CD4-positive, alpha-beta T cell treated with Interleukin-21 for 1 hour (primary cell): Measurements from ENCODE around the gene TCF15.
"Not testable (repeated sequence)": the region's sequence is repeated elsewhere in the genome, so short reads cannot be mapped to it uniquely, and the experiment has no call there.

Source experiments
- DNase-seq: peaks from one replicate; pipeline ENCODE4 v3.0.0-alpha.2; 2020

TCF15 gene

DNA sequence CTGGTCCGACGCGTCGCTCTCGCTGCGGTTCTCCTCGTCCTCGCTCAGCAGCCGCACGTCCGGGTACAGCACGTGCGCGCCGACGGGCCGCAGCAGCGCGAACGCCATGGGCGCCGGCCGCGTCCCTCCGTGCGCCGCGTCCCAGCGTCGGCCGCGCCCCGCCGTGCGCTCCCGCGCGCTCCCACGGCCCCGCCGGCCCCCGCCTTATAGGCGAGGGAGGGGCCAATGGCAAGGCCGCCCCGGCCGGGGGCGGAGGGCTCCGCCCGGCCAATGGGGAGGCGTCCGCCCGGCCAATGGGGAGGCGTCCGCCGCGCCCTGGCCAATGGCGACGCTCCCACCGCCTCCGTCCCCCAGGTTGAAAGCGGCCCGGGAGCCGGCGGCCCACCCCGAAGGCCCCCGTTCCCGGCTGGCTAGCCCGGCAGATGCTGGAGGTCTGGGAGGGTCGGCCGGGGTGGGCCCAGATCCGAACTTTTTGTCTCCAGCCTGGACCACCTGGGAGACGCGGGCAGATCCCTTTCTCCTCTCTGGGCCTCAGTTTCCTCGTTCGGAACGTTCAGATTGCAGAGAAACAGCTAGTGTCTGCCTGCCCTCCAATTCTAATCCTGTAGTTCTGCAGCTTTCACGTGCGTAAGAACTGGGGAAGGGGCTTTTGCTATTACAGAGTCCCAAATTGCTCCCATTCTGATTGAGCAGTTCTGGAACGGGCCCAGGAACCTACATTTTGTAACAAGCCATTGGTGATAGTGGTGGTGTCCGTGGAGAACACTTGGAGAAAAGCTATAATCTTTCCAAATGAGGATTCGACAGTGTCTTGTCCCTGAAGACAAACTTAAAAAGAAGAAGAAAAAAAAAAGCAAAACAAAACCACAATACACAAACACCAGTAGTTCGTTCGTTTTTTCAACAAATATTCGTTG, at the start of gene TCF15:
Gene TCF15 (minus strand): TSS at position 180 of the 917 bp plus-strand sequence. CDS start 72 bp downstream, at position 108.
- DNase-seq = no peak

- no peak for DNase-seq
Observed at GRCh38 chr20:658731-659291, 48.7 kb upstream of the TCF15 start.

DNA sequence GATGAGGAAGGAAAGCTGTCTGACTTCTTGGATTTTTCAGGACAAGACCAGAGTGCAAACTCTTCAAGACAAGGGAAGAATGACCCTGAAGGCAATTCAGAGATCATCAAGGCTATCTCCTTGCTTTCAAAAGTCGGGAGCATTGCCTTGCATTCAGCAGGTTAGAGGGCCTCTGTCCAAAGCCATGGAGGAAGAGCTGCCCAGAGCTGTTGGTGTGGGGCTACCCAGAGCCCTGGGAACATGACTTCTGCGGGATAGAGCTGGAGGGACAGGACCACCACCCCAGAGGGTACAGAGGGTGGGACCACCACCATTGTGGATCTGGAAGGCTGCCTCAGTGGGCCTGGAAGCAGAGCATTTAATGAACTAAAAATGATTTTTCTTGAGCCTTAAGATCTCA, 48.1 kb upstream of the TCF15 start:
- no peak for DNase-seq

DNA sequence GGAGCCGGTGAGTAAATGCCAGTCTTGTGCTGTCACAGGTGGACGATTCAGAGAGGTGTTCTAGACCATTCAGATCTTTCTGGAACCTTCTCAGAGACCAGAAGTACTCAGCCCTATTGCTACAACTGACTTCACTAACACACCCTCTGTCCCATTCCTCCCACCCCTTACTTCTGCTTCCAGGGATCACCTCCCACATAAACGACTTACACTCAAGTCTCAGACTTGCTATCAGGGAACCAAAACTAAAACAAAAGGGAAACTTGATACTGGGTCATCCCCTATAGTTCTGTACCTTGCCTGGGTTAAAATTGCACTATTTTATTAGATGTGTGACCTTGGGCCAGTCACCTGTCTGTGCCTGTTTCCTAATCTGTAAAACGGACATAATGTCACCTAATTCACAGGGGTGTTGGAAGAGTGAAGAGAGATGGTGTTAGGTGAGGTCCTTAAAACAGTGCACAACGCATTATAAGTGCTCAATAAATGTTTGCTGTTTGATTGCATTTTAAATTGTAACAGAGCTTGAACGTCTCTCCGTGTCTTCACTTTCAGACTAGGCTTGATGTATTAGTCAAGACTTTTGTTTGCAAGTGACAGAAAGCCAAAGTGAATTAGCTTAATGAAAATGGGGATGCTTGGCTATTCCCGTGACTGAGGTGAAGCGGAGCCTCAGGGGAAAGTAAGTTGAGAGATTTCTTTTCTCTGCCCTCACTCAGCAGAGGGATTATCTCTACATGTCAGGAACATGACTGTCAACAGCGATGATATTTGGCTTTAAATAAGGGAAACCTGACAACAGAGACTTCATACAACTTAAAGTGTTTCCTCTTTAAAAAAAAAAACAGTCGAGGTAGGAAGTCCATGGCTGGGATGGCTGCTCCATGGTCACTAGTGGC, 45.9 kb upstream of the TCF15 start:
- DNase-seq = no peak

- no peak for DNase-seq
Observed at GRCh38 chr20:654417-654750, 44.3 kb upstream of the TCF15 start.

DNA sequence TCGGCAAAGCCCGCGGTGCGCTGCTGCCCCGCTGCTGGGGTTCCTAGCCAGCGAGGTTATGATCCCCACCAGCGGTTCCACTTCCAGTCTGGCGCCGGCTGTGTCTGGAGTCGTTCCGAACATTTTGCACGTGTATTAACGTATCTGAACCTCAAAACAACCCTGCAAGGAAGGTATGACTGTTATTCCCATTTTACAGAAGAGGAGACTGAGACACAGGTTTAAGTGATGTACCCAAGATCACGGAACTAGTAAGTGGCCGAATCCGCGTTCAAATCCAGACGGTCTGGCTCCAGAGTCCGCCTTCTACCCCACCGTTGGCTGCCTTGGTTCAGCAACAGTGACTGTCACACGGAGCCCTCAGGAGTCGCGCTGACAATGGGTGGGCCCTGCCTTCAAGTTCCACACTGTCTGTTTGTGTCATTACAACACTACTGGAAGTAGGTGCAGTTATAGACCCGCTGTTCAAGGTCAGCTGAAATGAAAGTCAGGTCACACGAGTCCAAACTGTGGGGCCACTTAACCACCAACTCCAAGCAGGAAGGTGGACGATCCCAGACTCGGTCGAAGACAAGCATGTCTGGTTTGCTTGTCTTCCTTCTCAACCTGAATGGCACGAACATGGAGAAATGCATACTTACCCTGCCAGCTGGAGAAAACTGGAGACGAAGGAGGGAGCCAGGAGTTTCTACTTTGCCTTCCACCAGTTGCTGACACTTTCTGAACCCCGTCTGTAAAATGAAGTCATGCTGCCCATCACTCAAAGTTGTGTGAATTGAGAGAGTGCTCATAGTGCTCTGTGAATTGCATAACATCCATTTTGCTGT, 43.7 kb upstream of the TCF15 start:
- no peak for DNase-seq

- DNase-seq = peak; percentile 85
Observed at GRCh38 chr20:653110-653589, 43.0 kb upstream of the TCF15 start, which contains the start of gene SRXN1. Gene SRXN1, minus strand, starts transcription at chr20:653200. Its CDS starts 15 bp downstream, at chr20:653185.

GRCh38 chr20:652615-653109, 42.6 kb upstream of the TCF15 start:
- DNase-seq = peak; percentile 24

- DNase-seq = no peak
Observed at GRCh38 chr20:651713-652614, 41.9 kb upstream of the TCF15 start.

DNA sequence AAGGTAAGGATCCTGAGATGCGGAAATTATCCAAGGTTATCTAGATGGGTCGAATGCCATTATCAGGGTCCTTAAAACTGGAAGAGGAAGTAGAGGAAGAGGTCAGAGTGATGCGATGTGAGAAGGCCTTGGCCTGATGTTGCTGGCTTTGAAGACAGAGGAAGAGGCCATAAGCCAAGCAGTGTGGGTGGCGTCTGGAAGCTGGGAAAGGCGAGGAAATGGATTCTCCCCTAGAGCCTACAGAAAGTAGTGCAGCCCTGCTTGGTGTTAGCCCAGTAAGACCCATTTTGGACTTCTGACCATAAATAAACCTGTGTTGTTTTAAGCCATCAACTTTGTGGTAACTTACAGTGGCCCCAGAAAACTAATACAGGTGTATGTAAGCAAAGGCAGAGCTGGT, 40.8 kb upstream of the TCF15 start:
- DNase-seq = no peak

DNA sequence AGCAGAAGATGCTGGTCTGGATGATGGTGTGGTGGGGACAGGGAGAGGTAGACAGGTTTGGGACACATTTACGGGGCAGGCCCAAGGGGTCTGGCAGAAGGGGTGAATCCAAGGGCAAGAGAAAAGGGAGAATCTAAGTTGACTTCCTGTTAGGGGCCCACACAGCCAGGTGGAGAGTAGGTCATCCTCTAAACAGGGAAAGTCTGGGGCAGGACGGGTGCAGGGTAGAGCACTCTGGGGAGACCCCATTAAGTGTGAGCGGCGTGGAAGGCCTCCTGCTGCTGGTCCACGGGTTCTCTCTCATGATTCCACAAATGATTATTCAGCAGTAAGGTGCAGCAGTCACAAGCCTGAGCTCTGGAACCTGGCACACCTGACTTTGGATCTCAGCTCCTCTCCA, 40.2 kb upstream of the TCF15 start:
- no peak for DNase-seq

GRCh38 chr20:647479-648019, 37.4 kb upstream of the TCF15 start:
- DNase-seq = no peak

DNA sequence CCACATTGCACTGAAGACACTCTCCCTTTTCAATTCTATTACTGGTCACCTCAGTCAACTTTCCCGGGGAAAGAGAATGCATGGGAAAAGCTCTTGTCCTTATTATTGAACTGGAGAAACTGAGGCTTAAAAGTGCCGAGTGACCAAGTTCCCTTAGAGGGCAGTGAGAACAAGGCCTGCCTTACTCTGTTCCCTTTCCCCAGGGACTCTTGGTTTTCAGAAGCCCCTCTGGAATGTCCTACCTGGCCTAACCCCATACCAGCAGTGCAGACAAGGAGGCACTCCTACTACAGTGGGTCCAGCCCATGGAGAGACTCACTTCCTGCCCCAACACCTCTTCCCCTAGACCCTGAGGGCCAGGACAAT, 36.7 kb upstream of the TCF15 start:
- no peak for DNase-seq

GRCh38 chr20:646107-646867, 36.2 kb upstream of the TCF15 start:
- no peak for DNase-seq

GRCh38 chr20:645318-646106, 35.4 kb upstream of the TCF15 start:
- DNase-seq = peak; percentile 66

- no peak for DNase-seq
Observed at GRCh38 chr20:644692-645317, 34.7 kb upstream of the TCF15 start.

- no peak for DNase-seq
Observed at GRCh38 chr20:642398-643174, 32.5 kb upstream of the TCF15 start.

GRCh38 chr20:642013-642397, 31.9 kb upstream of the TCF15 start:
- not testable (repeated sequence) for DNase-seq
